Stimulated activated CD4-positive, alpha-beta T cell treated with anti-CD3 and anti-CD28 coated beads, Interleukin-4, amount 100 ng/mL, for 4 hours (primary cell): ENCODE measurements around the gene MVP.

Experiments used
- DNase-seq, 2 experiments: peaks; one replicate each; pipeline ENCODE4 v3.0.0-alpha.2; 2020

MVP gene

DNA sequence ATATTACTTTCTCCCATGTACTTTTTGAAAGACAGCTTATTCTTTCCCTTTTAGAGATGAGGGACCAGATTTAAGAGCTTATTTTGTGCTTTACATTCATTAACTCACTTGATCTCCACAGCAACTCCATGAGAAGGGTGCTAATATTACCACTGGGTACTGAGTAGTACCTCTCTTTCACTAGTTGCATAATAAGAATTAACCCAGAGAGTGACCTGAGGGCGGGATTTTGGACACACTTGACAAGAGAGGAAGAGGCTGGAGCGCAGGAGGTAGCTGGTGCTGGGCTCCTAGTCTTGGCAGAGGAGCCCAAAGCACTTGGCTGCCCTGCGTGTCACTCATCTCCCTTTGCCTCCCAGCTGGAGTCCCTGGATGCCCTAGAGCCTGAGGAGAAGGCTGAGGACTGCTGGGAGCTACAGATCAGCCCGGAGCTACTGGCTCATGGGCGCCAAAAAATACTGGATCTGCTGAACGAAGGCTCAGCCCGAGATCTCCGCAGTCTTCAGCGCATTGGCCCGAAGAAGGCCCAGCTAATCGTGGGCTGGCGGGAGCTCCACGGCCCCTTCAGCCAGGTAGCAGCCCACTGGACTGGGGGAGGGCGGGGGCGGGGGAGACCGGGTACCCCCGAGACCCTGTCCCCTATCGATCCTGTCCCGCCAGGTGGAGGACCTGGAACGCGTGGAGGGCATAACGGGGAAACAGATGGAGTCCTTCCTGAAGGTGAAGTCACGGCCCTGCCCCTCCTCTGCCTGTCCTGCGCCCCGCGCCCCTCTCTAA is 15.6 kb upstream of the MVP start:
- no peak for DNase-seq

DNA sequence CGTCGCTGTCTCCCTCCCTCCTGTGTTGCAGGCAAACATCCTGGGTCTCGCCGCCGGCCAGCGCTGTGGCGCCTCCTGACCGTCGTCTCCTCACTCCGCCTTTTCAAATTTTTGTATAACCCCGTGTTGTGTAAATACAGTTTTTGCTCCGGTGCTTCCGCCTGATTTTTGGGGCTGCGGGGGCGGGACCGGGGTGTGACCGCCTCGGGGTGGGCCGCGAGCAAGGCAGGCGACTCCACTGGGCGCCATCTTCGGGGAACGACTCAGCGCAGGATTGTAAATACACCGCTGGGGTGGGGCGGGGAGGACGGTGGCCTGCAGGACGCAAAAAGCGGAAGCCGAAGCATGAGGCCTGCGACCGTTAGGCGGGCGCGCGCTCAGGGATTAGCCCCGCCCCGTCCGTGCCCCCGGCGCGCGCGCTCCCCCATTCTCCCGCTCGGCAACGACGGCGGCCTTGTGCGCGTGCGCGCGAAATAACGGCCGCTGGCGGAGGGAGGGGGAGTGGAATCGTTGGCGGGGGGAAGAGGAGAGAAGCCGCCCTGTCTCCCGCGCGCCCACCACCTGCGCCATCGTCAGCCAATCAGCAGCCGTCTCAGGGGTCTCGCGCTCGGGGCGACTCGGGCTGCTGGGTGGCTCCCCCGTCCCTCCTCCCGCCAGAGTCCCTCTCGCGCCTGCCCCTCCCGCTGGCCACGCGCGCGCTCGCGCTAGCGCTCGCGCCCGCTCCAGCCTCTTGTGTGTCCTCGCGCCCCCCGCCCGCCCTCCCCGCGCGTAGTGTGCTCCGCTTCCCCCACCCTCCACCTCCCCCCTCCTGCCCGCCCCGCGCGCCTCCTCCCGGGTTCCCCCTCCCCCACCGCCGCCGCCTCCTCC is 14.8 kb upstream of the MVP start:
- peak; percentile 97 for DNase-seq

DNA sequence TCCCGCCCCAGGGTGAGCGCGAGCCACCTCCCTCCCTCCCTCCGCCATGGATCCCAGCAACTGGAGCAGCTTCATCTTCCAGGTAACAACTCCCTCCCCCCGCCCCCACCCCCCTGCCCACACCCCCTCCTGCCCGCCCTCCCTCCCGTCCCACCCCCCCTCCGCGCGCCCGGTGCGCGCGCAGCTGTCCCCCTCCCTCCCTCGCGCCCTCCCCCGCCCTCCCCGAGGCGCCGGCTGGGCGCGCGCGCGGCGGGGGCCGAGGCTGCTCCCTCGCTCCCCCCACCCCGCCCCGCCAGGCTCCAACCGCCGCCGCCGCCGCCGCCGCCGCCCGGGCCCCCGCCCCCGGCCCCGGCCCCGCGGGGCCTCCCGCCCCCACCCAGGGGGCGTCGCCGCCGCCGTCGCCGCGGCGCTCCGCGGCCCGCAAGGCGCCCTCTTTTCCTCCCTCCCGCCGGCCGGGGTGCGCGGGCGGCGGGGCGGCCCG is 14.1 kb upstream of the MVP start, which contains the start of gene MAZ:
Gene MAZ (plus strand): TSS at position 431 of the 481 bp plus-strand sequence. CDS start 173 bp downstream, outside the sequence.
- DNase-seq: peak in 1 of 2 experiments; percentile 80

DNA sequence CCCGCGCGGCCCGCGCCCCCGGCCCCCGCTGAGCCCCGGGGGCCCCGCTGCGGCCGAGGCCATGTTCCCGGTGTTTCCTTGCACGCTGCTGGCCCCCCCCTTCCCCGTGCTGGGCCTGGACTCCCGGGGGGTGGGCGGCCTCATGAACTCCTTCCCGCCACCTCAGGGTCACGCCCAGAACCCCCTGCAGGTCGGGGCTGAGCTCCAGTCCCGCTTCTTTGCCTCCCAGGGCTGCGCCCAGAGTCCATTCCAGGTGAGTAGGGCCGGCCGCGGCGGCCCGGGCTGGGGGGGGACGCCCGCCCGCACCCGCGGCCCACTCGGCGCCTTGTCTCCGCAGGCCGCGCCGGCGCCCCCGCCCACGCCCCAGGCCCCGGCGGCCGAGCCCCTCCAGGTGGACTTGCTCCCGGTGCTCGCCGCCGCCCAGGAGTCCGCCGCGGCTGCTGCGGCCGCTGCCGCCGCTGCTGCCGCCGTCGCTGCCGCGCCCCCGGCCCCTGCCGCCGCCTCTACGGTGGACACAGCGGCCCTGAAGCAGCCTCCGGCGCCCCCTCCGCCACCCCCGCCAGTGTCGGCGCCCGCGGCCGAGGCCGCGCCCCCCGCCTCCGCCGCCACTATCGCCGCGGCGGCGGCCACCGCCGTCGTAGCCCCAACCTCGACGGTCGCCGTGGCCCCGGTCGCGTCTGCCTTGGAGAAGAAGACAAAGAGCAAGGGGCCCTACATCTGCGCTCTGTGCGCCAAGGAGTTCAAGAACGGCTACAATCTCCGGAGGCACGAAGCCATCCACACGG is 13.4 kb upstream of the MVP start:
- peak; percentile 58 to 60 for DNase-seq

DNA sequence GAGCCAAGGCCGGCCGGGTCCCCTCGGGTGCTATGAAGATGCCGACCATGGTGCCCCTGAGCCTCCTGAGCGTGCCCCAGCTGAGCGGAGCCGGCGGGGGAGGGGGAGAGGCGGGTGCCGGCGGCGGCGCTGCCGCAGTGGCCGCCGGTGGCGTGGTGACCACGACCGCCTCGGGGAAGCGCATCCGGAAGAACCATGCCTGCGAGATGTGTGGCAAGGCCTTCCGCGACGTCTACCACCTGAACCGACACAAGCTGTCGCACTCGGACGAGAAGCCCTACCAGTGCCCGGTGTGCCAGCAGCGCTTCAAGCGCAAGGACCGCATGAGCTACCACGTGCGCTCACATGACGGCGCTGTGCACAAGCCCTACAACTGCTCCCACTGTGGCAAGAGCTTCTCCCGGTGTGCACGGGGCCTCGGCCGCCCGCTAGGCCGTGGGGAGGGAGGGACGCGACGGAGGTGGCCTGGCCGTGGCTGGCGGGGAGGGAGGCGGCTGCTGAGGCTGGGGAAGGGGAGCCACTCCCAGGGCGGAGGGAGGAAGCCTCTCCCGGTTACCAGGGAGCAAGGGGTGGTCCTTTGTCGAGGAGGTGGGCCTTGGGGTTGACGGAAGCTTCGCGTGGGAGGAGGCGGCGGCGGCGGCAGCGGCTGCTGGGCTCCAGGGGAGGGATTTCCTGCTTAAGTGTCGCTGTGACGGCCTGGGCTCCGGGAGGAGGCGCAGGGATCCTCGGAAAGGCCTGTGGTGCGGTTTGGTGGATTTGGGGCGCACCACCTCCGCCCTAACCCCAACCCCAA is 12.6 kb upstream of the MVP start:
- peak; percentile 84 to 90 for DNase-seq

DNA sequence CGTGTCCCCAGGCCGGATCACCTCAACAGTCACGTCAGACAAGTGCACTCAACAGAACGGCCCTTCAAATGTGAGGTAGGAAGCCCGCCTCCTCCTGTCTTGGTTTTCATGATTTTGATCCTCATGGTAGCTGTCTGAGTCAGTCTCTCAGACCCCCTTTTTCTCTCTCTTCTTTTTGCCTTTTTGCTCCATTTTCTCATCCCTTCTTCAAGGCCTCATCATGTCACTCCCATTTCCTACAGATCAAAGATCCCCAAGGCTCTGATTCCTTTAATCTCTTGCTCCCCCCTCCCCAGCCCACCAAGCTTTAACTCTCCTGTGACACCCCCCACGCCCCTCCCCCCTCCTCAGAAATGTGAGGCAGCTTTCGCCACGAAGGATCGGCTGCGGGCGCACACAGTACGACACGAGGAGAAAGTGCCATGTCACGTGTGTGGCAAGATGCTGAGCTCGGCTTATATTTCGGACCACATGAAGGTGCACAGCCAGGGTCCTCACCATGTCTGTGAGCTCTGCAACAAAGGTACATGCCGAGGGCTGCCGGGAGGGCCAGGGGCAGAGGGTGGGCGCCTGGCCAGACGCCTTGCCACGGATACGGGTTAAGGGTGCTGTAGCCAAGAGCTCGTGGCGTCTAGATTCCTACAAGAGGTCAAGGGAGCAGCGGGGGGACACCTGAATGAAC is 11.9 kb upstream of the MVP start:
- DNase-seq: no peak

DNA sequence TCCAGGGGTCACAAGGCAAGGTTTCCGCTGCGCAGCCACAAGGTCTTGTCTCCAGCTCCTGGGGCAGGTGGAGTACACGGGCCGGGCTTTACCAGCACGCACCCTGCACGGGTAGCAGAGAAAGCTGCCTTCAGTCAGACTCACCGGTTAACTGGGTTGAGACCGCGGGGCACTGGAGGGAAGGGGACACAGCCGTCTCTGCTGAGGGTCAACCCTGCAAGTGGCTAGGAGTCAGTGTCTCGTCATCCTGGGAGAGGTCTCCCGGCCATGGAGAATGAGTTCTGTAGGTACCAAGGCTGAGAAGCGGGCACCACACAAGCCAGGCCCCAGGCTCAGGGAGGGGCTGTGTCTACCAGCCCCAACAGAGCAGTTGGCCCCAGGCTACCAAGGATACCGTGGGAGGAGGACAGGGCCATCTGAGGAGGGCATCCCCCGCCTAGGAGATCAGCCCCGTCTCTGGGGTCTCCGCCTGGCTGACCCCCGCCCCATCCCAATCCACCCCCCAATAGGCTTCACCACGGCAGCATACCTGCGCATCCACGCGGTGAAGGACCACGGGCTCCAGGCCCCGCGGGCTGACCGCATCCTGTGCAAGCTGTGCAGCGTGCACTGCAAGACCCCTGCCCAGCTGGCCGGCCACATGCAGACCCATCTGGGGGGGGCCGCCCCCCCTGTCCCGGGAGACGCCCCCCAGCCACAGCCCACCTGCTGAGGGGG is 11.1 kb upstream of the MVP start:
- DNase-seq: no peak

DNA sequence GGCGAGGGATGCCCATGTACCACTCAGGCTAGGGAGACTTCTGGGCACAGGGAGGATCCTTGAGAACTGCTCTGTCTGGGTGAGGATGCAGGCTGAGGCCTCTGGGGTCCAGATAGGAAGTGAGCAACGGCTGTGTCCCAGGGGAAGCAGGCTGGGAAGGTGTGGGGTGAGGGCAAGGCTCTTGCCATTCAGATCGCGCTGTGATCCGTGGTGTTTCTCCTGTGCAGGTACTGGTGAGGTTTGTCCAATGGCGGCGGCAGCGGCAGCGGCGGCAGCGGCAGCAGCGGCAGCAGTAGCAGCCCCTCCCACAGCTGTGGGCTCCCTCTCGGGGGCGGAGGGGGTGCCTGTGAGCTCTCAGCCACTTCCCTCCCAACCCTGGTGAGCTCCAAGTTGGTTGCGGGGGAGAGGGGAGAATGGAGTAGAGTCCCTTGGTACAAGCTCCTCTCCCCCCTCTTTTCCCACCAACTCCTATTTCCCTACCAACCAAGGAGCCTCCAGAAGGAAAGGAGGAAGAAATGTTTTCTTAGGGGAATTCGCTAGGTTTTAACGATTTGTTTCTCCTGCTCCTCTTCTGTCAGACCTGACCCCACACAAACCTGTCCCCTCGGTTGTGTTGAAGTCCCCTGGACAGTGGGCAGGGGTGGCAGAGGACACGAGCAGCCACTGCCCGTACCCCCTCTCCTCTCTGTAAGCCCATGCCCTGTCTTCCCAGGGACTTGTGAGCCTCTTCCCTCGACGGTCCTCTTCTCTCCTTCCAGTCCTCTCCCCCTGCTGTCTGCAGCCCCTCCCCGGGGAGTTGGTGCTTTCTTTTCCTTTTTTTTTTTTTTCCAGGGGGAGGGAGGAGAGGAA is 10.2 kb upstream of the MVP start:
- peak in 1 of 2 experiments; percentile 36 for DNase-seq

DNA sequence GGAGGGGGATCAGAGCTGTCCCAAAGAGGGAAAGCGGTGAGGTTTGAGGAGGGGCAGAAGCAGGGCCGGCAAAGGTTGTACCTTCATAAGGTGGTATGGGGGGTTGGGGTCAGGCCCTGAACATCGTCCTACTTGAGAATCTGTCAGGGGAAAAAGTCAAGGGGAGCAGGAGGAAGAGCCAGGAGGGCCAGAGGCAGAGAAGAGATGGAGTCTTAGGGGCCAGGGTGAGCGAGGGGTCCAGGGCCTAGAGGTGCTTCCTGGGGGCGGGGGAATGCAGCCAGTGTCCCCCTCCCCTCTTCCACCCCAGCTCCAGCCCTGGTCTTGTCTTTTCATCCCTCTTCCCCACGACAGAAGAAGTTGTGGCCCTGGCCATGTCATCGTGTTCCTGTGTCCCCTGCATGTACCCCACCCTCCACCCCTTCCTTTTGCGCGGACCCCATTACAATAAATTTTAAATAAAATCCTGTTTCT is 9.5 kb upstream of the MVP start:
- no peak for DNase-seq

DNA sequence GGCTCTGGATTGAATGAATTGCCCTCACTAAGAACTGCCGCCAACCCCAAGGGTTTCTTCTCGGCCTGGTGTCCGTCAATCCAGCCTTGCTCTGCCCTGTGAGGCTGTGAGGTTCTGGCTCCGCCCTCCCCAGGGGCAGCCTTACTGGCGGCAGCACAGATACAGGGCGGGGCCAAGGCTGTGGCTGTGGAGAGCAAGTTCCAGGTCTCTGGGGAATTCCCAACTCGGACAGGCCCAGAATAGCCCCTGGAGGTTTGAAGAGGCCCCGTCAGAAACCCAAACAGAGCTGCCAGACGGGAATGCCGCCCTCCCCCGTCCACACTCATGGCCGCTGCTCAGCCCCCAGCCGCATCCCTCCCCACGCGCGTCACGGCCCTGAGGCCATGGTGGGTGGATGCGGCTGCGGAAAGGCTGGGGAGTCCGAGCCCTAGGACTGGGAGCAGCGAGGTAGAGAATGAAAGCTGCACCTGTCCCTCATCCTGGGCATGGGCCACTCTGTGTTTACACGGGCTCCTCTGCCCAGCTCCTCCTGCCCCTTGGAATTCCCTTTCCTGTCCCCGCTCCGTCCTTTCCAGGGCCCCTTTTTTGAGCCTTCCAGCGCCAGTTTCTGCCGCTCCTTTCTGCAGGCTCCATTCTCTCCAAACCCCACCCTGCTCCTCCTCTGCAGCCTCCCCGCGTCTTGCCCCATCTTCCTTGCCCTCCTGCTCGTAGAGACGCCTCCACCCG is 8.9 kb upstream of the MVP start:
- peak; percentile 61 to 71 for DNase-seq

DNA sequence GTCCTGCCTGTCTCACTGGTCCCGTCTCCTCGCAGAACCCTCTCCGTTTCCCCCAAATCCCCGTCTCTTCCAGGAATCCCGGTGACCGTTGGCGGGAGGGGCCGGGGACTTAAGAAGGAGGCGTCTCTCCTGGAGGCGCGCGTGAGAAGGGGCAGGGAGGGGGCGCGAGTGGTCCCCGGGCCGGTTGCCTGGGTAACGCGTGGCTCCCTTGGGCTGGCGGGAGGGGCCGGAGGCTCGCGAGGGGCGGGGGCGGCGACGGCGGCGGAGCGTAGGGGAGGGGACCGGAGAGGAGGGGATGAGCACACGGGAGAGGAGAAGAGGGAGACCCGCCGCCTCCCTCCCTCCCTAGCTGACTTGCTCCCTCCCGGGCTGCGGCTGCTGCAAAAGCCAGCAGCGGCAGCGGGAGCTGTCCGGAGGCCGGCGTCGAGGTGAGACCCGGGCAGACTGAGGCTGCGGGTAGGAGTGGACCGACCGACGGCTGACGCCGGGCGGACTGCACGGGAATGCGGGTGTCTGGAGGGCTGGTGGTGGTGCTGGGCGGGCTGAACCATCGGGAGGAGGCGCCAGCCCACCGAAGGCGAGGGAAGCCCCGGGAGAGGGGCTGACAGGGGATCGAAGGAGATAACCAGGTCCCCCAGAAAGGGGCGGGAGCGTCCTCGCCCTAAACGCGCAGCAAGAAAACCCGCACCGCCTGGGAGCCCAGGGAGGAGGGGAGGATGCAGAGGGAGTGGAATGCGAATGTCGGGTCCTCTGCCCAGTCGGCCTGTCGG is 8.2 kb upstream of the MVP start, which contains the start of gene PRRT2:
Gene PRRT2 (plus strand): TSS at position 298 of the 770 bp plus-strand sequence. CDS start 862 bp downstream, outside the sequence.
- peak; percentile 36 to 56 for DNase-seq

DNA sequence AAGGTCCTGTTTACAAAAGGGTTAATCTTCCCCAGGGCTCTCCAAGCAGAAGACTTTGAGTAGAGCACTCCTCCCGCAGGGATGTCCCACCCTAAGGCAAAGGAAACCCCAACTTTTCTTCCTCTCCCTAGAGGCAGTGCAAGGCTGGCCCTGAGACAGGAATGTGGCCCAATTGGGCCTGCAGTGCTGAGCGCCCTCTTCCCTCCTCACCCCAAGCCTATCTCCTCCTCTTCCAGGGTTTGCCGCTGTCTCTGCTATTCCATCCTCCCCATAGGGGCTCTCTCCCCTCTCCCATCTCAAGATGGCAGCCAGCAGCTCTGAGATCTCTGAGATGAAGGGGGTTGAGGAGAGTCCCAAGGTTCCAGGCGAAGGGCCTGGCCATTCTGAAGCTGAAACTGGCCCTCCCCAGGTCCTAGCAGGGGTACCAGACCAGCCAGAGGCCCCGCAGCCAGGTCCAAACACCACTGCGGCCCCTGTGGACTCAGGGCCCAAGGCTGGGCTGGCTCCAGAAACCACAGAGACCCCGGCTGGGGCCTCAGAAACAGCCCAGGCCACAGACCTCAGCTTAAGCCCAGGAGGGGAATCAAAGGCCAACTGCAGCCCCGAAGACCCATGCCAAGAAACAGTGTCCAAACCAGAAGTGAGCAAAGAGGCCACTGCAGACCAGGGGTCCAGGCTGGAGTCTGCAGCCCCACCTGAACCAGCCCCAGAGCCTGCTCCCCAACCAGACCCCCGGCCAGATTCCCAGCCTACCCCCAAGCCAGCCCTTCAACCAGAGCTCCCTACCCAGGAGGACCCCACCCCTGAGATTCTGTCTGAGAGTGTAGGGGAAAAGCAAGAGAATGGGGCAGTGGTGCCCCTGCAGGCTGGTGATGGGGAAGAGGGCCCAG is 7.3 kb upstream of the MVP start:
- DNase-seq: no peak

DNA sequence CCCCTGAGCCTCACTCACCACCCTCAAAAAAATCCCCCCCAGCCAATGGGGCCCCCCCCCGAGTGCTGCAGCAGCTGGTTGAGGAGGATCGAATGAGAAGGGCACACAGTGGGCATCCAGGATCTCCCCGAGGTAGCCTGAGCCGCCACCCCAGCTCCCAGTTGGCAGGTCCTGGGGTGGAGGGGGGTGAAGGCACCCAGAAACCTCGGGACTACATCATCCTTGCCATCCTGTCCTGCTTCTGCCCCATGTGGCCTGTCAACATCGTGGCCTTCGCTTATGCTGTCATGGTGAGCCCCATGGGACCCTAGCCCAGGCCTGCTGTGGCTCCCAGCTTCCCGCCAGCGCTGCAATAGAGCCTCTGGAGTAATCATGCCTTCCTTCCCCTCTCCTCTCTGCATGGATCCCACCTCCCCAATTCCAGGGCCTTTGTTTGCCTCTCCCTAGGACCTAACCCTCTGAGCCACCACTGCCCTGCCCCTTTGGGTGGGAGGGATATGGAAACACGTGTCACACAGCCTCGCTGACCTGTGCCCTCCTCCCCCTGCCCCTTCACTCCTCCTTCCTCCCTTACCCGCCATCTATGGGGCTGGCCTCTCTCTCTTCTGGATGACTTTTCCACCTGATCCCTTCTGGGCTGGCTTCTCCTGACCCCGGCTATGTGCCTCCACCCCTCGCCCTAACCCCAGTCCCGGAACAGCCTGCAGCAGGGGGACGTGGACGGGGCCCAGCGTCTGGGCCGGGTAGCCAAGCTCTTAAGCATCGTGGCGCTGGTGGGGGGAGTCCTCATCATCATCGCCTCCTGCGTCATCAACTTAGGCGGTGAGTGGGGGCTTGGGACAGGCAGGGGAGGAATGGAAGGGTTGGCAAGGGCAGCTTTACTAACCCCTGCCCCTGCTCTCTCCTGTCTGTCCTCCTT is 6.4 kb upstream of the MVP start:
- no peak for DNase-seq

DNA sequence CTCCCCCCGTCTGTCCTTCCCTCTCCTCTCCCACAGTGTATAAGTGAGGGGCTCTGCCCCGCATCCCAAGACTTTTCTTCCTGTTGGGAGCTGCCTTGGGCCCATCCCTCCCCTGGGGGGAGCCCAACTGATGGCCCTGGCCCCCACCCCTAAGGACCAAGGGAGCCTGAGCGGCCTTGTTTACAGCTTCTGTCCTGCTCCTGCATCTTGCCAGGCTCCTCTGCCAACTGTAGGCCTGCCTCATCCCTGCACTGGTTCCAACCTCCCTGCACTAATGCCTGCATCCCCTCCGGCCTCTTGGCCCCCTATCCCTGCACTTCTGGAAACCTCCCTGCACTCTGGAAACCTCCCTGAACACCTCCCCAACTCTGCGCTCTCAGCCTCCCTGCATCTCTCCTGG is 5.7 kb upstream of the MVP start:
- DNase-seq: no peak

DNA sequence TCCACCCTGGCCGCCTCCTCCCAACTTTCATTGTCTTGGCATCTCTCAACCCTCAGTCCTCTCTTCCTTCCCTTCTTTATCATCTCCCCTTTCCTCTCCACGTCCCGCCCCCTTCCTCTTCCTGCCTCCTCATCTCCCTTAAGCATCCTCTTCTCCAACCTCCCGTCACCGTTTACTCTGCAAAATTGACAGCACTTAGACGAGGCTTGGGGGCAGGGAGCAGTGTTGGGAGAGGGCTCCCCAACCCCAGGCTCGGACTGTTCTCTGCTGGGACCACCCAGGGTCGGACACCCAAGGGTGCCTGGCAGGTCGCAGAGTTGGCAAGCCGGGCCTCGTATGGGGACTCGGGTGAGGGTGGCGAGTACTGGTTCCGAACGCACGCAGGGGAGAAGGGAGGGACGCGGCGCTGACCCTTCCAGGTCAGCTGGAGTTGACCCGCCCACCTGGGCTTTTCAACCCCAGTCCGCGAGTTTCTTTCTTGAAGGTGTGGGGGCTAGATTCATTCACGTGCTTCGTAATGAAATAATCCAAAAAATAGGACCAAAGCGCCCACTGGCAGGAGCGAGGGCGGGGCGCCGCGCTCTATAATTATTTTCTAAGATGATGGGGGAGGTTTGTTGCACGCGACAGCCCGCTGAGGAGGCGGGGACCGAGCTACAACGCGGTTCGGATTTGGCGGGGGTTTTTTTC is 5.1 kb upstream of the MVP start:
- DNase-seq: peak in 1 of 2 experiments; percentile 54
